GM04504 (cell line): ENCODE measurements around the gene TMEM100.
"Not testable (repeated sequence)": the region's sequence is repeated elsewhere in the genome, so short reads cannot be mapped to it uniquely, and the experiment has no call there.

ENCODE experiments used
- DNase-seq: peaks from one replicate; pipeline ENCODE4 v3.0.0-alpha.2; 2012; ENCODE audit warnings: low read depth

The TMEM100 gene

GRCh38 chr17:55683550-55684315 lies 38.9 kb downstream of the TMEM100 start:
- DNase-seq: no peak

- no peak for DNase-seq
These were observed 41.3 kb downstream of the TMEM100 start for GRCh38 chr17:55681342-55681700.

- no peak for DNase-seq
These were observed 41.9 kb downstream of the TMEM100 start for GRCh38 chr17:55680686-55681341.

- no peak for DNase-seq
These were observed 45.2 kb downstream of the TMEM100 start for GRCh38 chr17:55677446-55677845.

GRCh38 chr17:55676274-55676673 lies 46.4 kb downstream of the TMEM100 start:
- no peak for DNase-seq

GRCh38 chr17:55673743-55674506 lies 48.7 kb downstream of the TMEM100 start:
- DNase-seq: peak; percentile 14

- peak; percentile 9 for DNase-seq
These were observed 49.8 kb downstream of the TMEM100 start for GRCh38 chr17:55672585-55673501.

- DNase-seq: not testable (repeated sequence)
These were observed 50.7 kb downstream of the TMEM100 start for GRCh38 chr17:55672010-55672409.
